Right lobe of liver (tissue), 6 donors: ENCODE measurements around the gene SRPK2. TPM values are rescaled to one million over a fixed set of nuclear protein-coding genes. Genes with fewer than 3 reads are reported as not detected.

ENCODE experiments used
- ATAC-seq, 4 donors: fragments of 200-7000 bp; cut with Tn5 transposase; one replicate each; pipeline ENCODE4 v1.9.1; 2020; ENCODE audit warnings: mild to moderate bottlenecking in 4 of 4, moderate library complexity in 4 of 4
- DNase-seq, 3 donors: peaks; one replicate each; pipeline ENCODE4 v3.0.0-alpha.2; 2020
- H3K27ac ChIP-seq, 3 donors: fragments of 200-600 bp; one replicate each; pipeline ENCODE4 v1.8.0; 2022
- H3K27me3 ChIP-seq, 2 donors: fragments of 200-600 bp; one replicate each; pipeline ENCODE4 v1.8.0; 2022
- H3K36me3 ChIP-seq, 4 donors: fragments of 200-600 bp; sonication (generic) in 1 of 4; one replicate each; pipeline versions ENCODE4 v1.5.1 to v1.8.0; 2017 to 2022; ENCODE audit warnings: control low read depth in 1 of 4
- H3K4me1 ChIP-seq, 4 donors: fragments of 200-600 bp; sonication (generic) in 1 of 4; one replicate each; pipeline versions ENCODE4 v1.5.1 to v1.8.0; 2017 to 2022; ENCODE audit warnings: control low read depth in 1 of 4
- H3K4me3 ChIP-seq, 3 donors: fragments of 200-600 bp; one replicate each; pipeline ENCODE4 v1.8.0; 2022
- H3K9me3 ChIP-seq, 4 donors: fragments of 200-600 bp; sonication (generic) in 1 of 4; one replicate each; pipeline versions ENCODE4 v1.5.1 to v1.8.0; 2017 to 2022; ENCODE audit warnings: control low read depth in 1 of 4
- CTCF ChIP-seq, 4 donors: fragments of 200-600 bp in 3 of 4; fragments of 450-650 bp in 1 of 4; IDR thresholded peaks; one replicate each; pipeline versions ENCODE4 v1.5.1 to v1.8.0; 2016 to 2022; ENCODE audit warnings: antibody characterized with exemption in 4 of 4, mild to moderate bottlenecking in 2 of 4
- POLR2A ChIP-seq: fragments of 450-650 bp; IDR thresholded peaks from one replicate; pipeline ENCODE4 v1.6.1; 2017; ENCODE audit warnings: antibody characterized with exemption, mild to moderate bottlenecking
- WGBS: methylation state at CpG from one replicate; pipeline ENCODE4 v1.1.6; 2018; ENCODE audit warnings: low coverage, low lambda C conversion rate; ENCODE audit not compliant: insufficient coverage; ENCODE audit errors: missing lambda C conversion rate; 5-methylcytosine and 5-hydroxymethylcytosine counted together
- intact Hi-C, 2 donors: fragments of 100-400 bp; cut with DNase I; formaldehyde crosslinking; loops; one replicate each; pipeline versions ENCODE4 v1.11.2 to v1.14.1; 2022
- total RNA-seq, 6 experiments: library from RNA; depleted of rRNA in 2 of 6; stranded (reverse); fragments of >200 nt in 2 of 6; fragmentation: NEBNext Ultra II Directional in 3 of 6; extraction: Animal tissue kit (Norgen Biotek cat#: 25700) in 3 of 6; gene quantifications; one replicate each; pipeline versions ENCODE4 v1.1.0 to v1.2.4, GENCODE V29; 2016 to 2023
- donor health status: DM: no; HTN: yes; CAD: no.
- donor health status: DM: no; HTN: no; CAD: no.
- donor health status: DM: no; HTN: no; CAD: no.
- donor health status: DM: no; HTN: yes; CAD: no.
- donor health status: DM: no; HTN: yes; CAD: no.

Gene SRPK2
- total RNA-seq, 6 experiments from 2014 or later: 15.5 to 21.1 (median 18.2) TPM

DNA sequence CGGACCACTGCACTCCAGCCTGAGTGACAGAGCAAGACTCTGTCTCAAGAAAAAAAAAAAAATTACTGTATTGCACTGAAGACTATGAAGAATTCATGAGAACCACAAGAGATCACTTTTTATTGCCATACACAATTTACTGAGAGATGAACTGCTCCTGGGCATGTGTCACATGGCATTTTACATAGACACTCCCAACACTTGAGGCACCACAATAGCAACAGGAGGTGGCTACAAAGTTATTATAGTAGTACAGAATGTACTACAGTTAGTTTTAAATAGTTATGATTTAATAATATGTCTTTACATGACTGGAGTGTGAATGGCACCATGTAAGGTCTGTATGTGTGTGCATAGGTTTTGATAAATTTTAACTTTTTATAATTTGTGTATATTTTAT is 304.1 kb downstream of the SRPK2 start:
- Histone ChIP-seq H3K4me1 (no peaks in the 10 kb centered on the region), H3K27ac (no peak overlapping the region), H3K36me3 (peaks cover 0 to 56% (median 17%) of the 10 kb centered on the region in 4 donors), H3K27me3 (no peaks in the 10 kb centered on the region), H3K9me3 (no peaks in the 10 kb centered on the region), H3K4me3 (no peak overlapping the region)
- ATAC-seq (no peak), DNase-seq (no peak)
- intact Hi-C loops: no loop called here
- TF ChIP-seq CTCF (IDR thresholded peaks at IDR 0.05): no peak
- no peak for TF ChIP-seq POLR2A
- WGBS: 91% methylated on average over 1 of the region's 1 CpG

GRCh38 chr7:105079348-105079747 is 309.4 kb downstream of the SRPK2 start:
- Histone ChIP-seq H3K9me3 (no peaks in the 10 kb centered on the region), H3K27ac (no peak overlapping the region), H3K4me3 (no peak overlapping the region), H3K4me1 (no peaks in the 10 kb centered on the region), H3K27me3 (no peaks in the 10 kb centered on the region), H3K36me3 (peaks cover 3 to 93% (median 35%) of the 10 kb centered on the region in 4 donors)
- intact Hi-C loops: no loop called here
- ATAC-seq (no peak), DNase-seq (no peak)
- TF ChIP-seq CTCF (IDR thresholded peaks at IDR 0.05) (no peak), POLR2A (no peak)
- 96% methylated on average over 4 of the region's 6 CpGs for WGBS

GRCh38 chr7:105073143-105073542 is 315.6 kb downstream of the SRPK2 start:
- H3K36me3 ChIP-seq: peaks cover 4 to 78% (median 21%) of the 10 kb centered on the region in 4 donors
- ATAC-seq: no peak
- no peak overlapping the region for H3K27ac ChIP-seq
- DNase-seq: no peak
- intact Hi-C loops: no loop called here
- TF ChIP-seq CTCF (IDR thresholded peaks at IDR 0.05): no peak
- TF ChIP-seq POLR2A: no peak
- H3K9me3 ChIP-seq: no peaks in the 10 kb centered on the region
- no peaks in the 10 kb centered on the region for H3K4me1 ChIP-seq
- H3K27me3 ChIP-seq: no peaks in the 10 kb centered on the region
- no peak overlapping the region for H3K4me3 ChIP-seq
- 100% methylated on average over 1 of the region's 1 CpG for WGBS

- ATAC-seq (no peak), DNase-seq (no peak)
- no peaks in the 10 kb centered on the region for H3K27me3 ChIP-seq
- H3K27ac ChIP-seq: no peak overlapping the region
- TF ChIP-seq CTCF (IDR thresholded peaks at IDR 0.05): no peak
- intact Hi-C loops: no loop called here
- H3K36me3 ChIP-seq: peaks cover 0 to 65% (median 3%) of the 10 kb centered on the region in 4 donors
- no peaks in the 10 kb centered on the region for H3K4me1 ChIP-seq
- 92% methylated on average over 1 of the region's 1 CpG for WGBS
- H3K9me3 ChIP-seq: no peaks in the 10 kb centered on the region
- no peak overlapping the region for H3K4me3 ChIP-seq
These were observed 319.8 kb downstream of the SRPK2 start for GRCh38 chr7:105068886-105069285.

DNA sequence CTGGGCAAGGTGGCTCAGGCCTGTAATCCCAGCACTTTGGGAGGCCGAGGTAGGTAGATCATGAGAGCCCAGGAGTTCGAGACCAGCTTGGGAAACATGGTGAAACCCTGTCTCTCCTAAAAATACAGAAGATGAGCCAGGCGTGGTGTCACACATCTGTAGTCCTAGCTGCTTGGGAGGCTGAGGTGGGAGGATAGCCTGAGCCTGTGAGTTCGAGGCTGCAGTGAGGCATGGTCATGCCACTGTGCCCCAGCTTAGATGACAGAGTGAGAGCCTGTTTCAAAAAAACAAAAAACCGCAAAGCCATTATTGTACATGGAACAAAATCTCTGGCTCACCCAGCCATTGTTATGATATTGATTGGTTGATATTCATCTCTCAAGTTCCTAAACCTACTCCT is 321.0 kb downstream of the SRPK2 start:
- H3K9me3 ChIP-seq: no peaks in the 10 kb centered on the region
- intact Hi-C loops: no loop called here
- no peak overlapping the region for H3K4me3 ChIP-seq
- H3K36me3 ChIP-seq: peaks cover 0 to 60% (median 5%) of the 10 kb centered on the region in 4 donors
- no peak for DNase-seq
- H3K27ac ChIP-seq: no peak overlapping the region
- no peaks in the 10 kb centered on the region for H3K4me1 ChIP-seq
- ATAC-seq: no peak
- TF ChIP-seq CTCF (IDR thresholded peaks at IDR 0.05): no peak
- no peak for TF ChIP-seq POLR2A
- no peaks in the 10 kb centered on the region for H3K27me3 ChIP-seq
- 100% methylated on average over 4 of the region's 5 CpGs for WGBS
